Upper lobe of right lung (tissue), 1 donor: Measurements from ENCODE around the gene RHOA. TPM values are rescaled to one million over a fixed set of nuclear protein-coding genes. Genes with fewer than 3 reads are reported as not detected.

ENCODE experiments used
- ATAC-seq: fragments of 200-7000 bp; cut with Tn5 transposase; one replicate; pipeline ENCODE4 v1.9.1; 2020; ENCODE audit warnings: mild to moderate bottlenecking, moderate library complexity
- DNase-seq: peaks from one replicate; pipeline ENCODE4 v3.0.0-alpha.2; 2020
- H3K27ac ChIP-seq: fragments of 200-600 bp; one replicate; pipeline ENCODE4 v1.8.0; 2022
- H3K27me3 ChIP-seq: fragments of 200-600 bp; one replicate; pipeline ENCODE4 v1.8.0; 2022; ENCODE audit warnings: mild to moderate bottlenecking
- H3K36me3 ChIP-seq: fragments of 200-600 bp; one replicate; pipeline ENCODE4 v1.8.0; 2022
- H3K4me1 ChIP-seq: fragments of 200-600 bp; one replicate; pipeline ENCODE4 v1.8.0; 2022
- H3K4me3 ChIP-seq: fragments of 200-600 bp; one replicate; pipeline ENCODE4 v1.8.0; 2022; ENCODE audit warnings: mild to moderate bottlenecking
- H3K9me3 ChIP-seq: fragments of 200-600 bp; one replicate; pipeline ENCODE4 v1.8.0; 2022
- CTCF ChIP-seq: fragments of 200-600 bp; IDR thresholded peaks from one replicate; pipeline ENCODE4 v1.8.0; 2022; ENCODE audit warnings: antibody characterized with exemption
- intact Hi-C: fragments of 100-400 bp; cut with DNase I; formaldehyde crosslinking; loops from one replicate; pipeline ENCODE4 v1.11.0; 2022
- total RNA-seq: library from RNA; stranded (reverse); fragmentation: NEBNext Ultra II Directional; extraction: Animal tissue kit (Norgen Biotek cat#: 25700); gene quantifications from one replicate; pipeline ENCODE4 v1.2.1, GENCODE V29; 2021
- donor health status: DM: no; HTN: yes; CAD: no; lungs with severe emphysema.

Gene RHOA
- total RNA-seq, 1 donor from 2014 or later, result 543 TPM

DNA sequence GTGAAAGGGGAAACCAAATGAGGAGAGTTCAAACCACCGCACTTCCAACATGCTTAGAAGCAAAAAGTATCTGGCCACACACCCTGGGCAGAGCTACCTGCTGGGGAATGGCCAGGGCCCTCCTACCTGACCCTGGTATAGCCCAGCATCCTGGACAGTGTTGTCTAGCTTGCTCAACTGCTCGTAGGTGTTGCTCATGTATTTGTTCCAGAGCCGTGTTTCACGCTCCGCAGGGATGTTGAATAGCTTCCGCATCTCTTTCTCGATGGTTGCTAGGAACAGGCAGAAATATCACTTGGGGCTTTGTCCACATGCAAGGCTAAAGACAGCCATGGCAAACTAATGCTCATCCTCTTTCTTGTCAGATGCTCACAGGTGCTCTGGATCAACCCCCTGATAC, 87.0 kb downstream of the RHOA start:
- DNase-seq, result no peak
- H3K4me1 ChIP-seq, result no peaks in the 10 kb centered on the region
- TF ChIP-seq CTCF, result no peak
- H3K27ac ChIP-seq, result no peak overlapping the region
- no peak for ATAC-seq
- H3K4me3 ChIP-seq, result no peak overlapping the region
- intact Hi-C loops, result loop anchor here (10.0 kb wide), 1 partner anchor 120 kb away; no protein-coding TSS in a partner anchor
- no peaks in the 10 kb centered on the region for H3K9me3 ChIP-seq
- no peaks in the 10 kb centered on the region for H3K27me3 ChIP-seq
- peaks cover 99% of the 10 kb centered on the region for H3K36me3 ChIP-seq

DNA sequence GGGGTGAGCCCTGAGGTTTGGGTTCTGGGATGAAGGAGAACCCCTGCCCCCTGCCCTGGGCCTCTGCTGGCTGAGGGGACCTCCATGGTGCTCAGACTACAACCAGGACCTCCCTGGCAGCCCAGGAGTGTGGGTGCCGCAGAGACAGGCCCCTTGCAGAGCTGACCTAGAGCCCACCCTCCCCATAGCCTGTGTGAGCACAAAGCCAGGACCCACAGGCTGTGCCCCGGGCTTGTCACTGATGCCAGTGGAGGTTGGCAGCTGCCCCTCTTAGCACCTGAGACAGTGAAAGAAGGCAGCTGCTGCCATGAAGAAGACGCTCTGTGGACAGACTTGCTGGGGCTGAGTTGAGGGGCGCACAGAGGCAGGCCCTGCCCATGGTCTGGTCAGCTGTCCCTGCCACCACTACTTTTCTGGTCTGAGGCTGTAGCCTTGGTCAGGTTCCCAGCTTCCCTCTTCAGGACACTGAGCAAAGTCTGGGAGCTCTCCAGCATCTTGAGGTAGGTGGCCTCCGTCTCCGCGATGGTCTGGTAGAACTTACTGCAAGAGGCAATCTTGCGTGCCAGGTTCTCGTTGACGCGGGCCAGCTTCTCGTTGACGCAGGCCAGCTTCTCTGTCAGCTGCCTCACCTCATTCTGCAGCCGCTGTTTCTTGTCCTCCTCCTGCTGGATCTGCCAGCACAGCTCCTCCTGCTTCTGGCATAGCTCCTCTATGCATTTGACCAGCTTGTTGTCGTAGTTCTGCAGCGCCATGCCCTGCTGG, 94.9 kb downstream of the RHOA start:
- intact Hi-C loops, result no loop called here
- DNase-seq (no peak), ATAC-seq (peak; percentile 39)
- Histone ChIP-seq H3K4me1 (no peaks in the 10 kb centered on the region), H3K9me3 (no peaks in the 10 kb centered on the region), H3K4me3 (no peak overlapping the region), H3K27me3 (no peaks in the 10 kb centered on the region), H3K27ac (no peak overlapping the region), H3K36me3 (peaks cover 86% of the 10 kb centered on the region)
- TF ChIP-seq CTCF, result no peak

GRCh38 chr3:49313896-49314688, 97.7 kb downstream of the RHOA start:
- no peak overlapping the region for H3K4me3 ChIP-seq
- no peaks in the 10 kb centered on the region for H3K9me3 ChIP-seq
- no peak for DNase-seq
- TF ChIP-seq CTCF, result no peak
- peaks cover 87% of the 10 kb centered on the region for H3K36me3 ChIP-seq
- H3K27me3 ChIP-seq, result no peaks in the 10 kb centered on the region
- intact Hi-C loops, result no loop called here
- no peak overlapping the region for H3K27ac ChIP-seq
- no peak for ATAC-seq
- H3K4me1 ChIP-seq, result no peaks in the 10 kb centered on the region

DNA sequence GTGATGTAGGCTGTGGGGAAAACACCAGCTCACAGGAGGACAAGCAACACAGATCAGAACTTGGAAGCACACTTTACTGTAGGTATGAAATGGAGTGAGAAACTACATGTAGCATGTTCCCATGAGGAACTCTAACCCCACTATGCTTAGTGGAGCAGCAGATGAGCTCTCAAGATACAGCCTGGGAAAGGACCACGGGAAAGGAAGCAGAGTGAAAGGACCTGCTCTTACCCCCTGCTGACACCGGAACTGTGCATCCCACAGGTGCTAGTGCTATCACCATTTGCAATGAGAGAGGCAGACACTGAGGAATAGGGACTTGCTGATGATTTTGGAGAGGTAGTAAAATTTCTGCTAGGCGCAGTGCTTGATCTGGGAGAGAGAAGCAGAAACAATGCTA, 100.5 kb downstream of the RHOA start:
- no peaks in the 10 kb centered on the region for H3K27me3 ChIP-seq
- ATAC-seq, result no peak
- intact Hi-C loops, result no loop called here
- no peak for DNase-seq
- no peaks in the 10 kb centered on the region for H3K9me3 ChIP-seq
- TF ChIP-seq CTCF, result no peak
- H3K4me3 ChIP-seq, result no peak overlapping the region
- no peaks in the 10 kb centered on the region for H3K4me1 ChIP-seq
- H3K36me3 ChIP-seq, result peaks cover 87% of the 10 kb centered on the region
- no peak overlapping the region for H3K27ac ChIP-seq

DNA sequence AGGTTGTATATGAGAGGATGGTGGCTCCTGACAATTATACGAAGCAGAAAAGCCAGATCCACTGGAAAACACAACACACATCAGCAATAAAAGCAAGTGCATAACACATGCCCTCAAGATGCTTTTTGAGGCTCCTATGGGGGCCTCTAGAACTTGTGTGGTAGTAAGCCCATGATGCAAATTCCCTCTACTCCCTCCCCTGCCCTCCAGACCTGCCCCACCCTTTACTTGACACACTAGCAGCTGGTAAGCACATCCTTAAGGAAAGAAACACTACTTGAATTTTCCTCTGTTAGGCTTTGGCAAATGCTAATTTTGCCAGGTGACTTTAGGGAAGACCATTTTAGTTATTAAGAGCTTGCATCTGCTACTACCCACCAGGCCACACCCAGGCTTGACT, 101.1 kb downstream of the RHOA start:
- Histone ChIP-seq H3K9me3 (no peaks in the 10 kb centered on the region), H3K36me3 (peaks cover 87% of the 10 kb centered on the region), H3K4me1 (no peaks in the 10 kb centered on the region), H3K27ac (no peak overlapping the region), H3K27me3 (no peaks in the 10 kb centered on the region), H3K4me3 (no peak overlapping the region)
- no peak for TF ChIP-seq CTCF
- ATAC-seq (no peak), DNase-seq (no peak)
- intact Hi-C loops, result no loop called here

Other genes starting within 250 kb of the RHOA start
- gene CCDC71, start 245.6 kb downstream of the RHOA start, total RNA-seq, result 22.1 TPM
- gene KLHDC8B, start 240.4 kb downstream of the RHOA start, total RNA-seq, result 22.4 TPM
- 6.8 TPM for gene C3orf62, start 134.7 kb downstream of the RHOA start, total RNA-seq
- 69.6 TPM for gene USP4, start 71.9 kb downstream of the RHOA start, total RNA-seq
- 415 TPM for gene GPX1, start 53.6 kb downstream of the RHOA start, total RNA-seq
- gene TCTA, start 447 bp upstream of the RHOA start, total RNA-seq, result 38.1 TPM
- gene AMT, start 10.5 kb upstream of the RHOA start, total RNA-seq, result 9.0 TPM
- gene NICN1, start 17.3 kb upstream of the RHOA start, total RNA-seq, result 23.1 TPM
- gene DAG1, start 58.3 kb upstream of the RHOA start, total RNA-seq, result 88.2 TPM
- gene BSN, start 142.5 kb upstream of the RHOA start, total RNA-seq, result 0.43 TPM